SK-N-MC (cell line): ENCODE data around the gene CABLES2.

ENCODE experiments used
- EZH2 ChIP-seq: fragments of 200-600 bp; sonication (generic); IDR thresholded peaks from one replicate; pipeline ENCODE4 v1.6.1; 2017; ENCODE audit warnings: antibody characterized with exemption
- FOXP2 ChIP-seq: optimal IDR thresholded peaks from 2 replicates; pipeline ENCODE3; 2011; ENCODE audit warnings: mild to moderate bottlenecking, moderate library complexity; ENCODE audit not compliant: insufficient read depth; ENCODE audit errors: extremely low read length, control extremely low read depth
- POLR2AphosphoS5 ChIP-seq: IDR thresholded peaks from 2 replicates; pipeline ENCODE4 v1.6.1; 2012; ENCODE audit warnings: mild to moderate bottlenecking, low read depth, low read length, borderline replicate concordance

DNA sequence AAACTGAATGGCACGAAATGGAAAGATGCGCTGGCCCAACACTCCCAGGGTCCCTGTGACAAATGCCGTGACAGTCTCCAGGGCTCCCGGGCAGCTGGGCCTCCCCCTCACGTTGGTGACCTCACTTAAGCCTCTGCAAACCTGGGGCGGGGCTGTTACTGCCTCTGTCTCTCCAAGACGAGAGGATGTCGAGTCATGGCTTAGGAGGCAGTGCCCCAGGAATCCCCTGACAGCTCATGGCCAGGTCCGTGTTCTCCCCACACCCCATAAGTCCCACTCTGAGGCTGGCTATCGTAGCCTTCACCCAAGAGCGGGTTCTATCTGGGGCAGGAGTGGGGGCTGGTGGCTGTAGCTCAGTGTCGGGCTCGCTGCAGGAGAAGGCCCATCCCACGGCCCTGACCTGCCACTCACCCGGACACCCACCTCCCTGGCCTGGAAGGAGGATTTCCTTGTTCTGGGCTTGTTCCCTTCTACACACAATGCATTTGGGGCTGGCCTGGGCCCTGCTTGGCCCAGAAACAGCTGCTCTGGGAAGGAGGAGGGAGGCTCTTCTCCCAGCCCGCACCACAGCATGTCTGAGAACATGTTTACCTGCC lies 25.8 kb downstream of the CABLES2 start:
- no peak for TF ChIP-seq EZH2
- no peak for TF ChIP-seq POLR2AphosphoS5
- no peak for TF ChIP-seq FOXP2
